GM10266 (cell line): Measurements from ENCODE around the gene FADS6.

Experiments used
- DNase-seq: peaks from one replicate; pipeline ENCODE4 v3.0.0; 2012; ENCODE audit errors: extremely low spot score
- CTCF ChIP-seq: IDR thresholded peaks from 2 replicates; pipeline ENCODE4 v1.5.1; 2012; ENCODE audit warnings: mild to moderate bottlenecking, low read depth; ENCODE audit not compliant: control insufficient read depth, insufficient read depth; ENCODE audit errors: missing control alignments

The FADS6 gene

GRCh38 chr17:74875155-74875976 is 18.1 kb downstream of the FADS6 start:
- no peak for DNase-seq
- no peak for TF ChIP-seq CTCF

GRCh38 chr17:74874615-74875037 is 18.8 kb downstream of the FADS6 start:
- no peak for TF ChIP-seq CTCF
- no peak for DNase-seq

- no peak for TF ChIP-seq CTCF
- DNase-seq, result no peak
Observed at GRCh38 chr17:74873874-74874614, 19.4 kb downstream of the FADS6 start.

GRCh38 chr17:74873037-74873873 is 20.2 kb downstream of the FADS6 start:
- DNase-seq, result peak; percentile 100
- TF ChIP-seq CTCF, result no peak

GRCh38 chr17:74872313-74873036 is 21.0 kb downstream of the FADS6 start, which contains the start of gene FDXR:
TSS of gene FDXR (minus strand) at chr17:74872994. CDS start at chr17:74872944, 50 bp downstream.
- no peak for DNase-seq
- TF ChIP-seq CTCF, result no peak

- no peak for TF ChIP-seq CTCF
- DNase-seq, result no peak
Observed at GRCh38 chr17:74871356-74872076, 21.9 kb downstream of the FADS6 start.
